ENCODE data around the gene SAMD13.

SAMD13 gene, protein sequence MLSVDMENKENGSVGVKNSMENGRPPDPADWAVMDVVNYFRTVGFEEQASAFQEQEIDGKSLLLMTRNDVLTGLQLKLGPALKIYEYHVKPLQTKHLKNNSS

DNA sequence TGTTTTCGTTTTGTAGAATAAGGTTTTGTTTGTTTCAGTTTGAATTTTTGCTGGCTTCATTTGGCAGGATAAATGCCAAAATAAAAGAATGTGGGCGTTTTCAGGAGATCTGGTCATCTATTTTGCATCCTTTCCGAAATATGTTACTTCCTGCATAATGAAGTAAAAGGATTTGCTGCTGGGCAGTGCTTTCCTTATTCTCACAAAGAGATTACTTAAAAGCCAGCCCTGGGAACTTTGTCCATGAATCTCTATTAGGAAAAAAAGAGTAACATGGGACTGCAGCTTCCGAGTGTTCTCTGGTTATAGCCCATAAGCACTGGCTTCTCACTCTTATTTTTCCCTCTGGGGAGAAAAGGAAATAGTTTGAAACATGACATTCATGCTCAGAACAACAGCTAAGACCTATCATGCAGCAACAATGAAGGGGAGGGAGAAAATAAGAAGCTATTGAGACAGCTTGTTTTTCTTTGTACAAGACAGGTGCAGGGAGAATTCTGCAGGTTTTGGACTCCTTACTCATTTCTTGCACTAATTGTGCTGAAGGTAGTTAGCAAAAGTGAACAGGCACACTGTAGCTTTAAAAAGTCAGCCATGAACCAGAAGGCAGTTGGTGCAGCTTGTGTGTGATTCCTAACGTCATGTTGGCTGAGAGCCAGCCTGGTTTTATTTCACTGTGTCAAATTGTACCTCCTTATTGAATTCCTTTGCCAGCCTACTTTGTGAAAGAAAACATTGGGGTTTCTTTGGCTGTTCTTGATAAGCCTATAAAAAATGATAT is at the start of gene SAMD13:
Gene SAMD13 (plus strand): TSS at position 705 of the 781 bp plus-strand sequence. CDS start 1,527 bp downstream, outside the sequence.
- Histone ChIP-seq H3K4me3 (ENCODE audit: low read length in 2 of 2) (peak within 1 kb of the TSS; percentile 66), H3K9me3 (ENCODE audit: control insufficient read depth in 2 of 2, low read length in 2 of 2) (no peaks in the 10 kb centered on the region), H3K27me3 (ENCODE audit: control insufficient read depth in 1 of 2, insufficient read depth in 2 of 2, low read length in 2 of 2) (no peaks in the 10 kb centered on the region), H3K36me3 (ENCODE audit: control insufficient read depth in 2 of 2, insufficient read depth in 2 of 2, low read length in 2 of 2) (no peaks in the 10 kb centered on the region), H3K27ac (ENCODE audit: low read length) (peak within 1 kb of the TSS; percentile 69), H3K4me1 (ENCODE audit: control insufficient read depth, insufficient read depth, low read length) (peaks cover 14% of the 10 kb centered on the region), H3K9ac (ENCODE audit: low read length in 2 of 2) (peak within 1 kb of the TSS; percentile 50 to 73)

DNA sequence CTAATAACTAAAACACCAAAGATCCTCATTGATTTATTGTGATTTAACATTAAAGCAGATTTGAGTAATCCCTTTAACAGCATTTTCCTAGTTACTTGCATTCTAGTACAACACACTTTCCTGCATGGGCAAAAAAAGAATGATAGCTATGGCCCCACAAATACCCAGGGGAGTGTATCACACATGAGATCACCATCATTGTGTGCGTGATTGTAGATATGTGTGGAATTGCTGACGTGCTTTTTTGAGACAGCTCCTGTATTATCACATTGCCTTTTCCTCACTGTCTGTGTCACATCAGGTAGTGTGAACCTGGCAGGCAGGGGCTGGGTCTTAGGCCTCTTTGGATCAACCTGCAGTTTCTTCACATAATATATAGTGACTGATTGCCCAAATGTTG is 48.5 kb upstream of the SAMD13 start:
- Histone ChIP-seq H3K9me3 (ENCODE audit: control insufficient read depth in 2 of 2, low read length in 2 of 2) (no peaks in the 10 kb centered on the region), H3K27me3 (ENCODE audit: control insufficient read depth in 1 of 2, insufficient read depth in 2 of 2, low read length in 2 of 2) (no peaks in the 10 kb centered on the region), H3K4me1 (ENCODE audit: control insufficient read depth, insufficient read depth, low read length) (peaks cover 20% of the 10 kb centered on the region), H3K4me3 (ENCODE audit: low read length in 2 of 2) (no peak overlapping the region), H3K27ac (ENCODE audit: low read length) (no peak overlapping the region), H3K9ac (ENCODE audit: low read length in 2 of 2) (no peak overlapping the region), H3K36me3 (ENCODE audit: control insufficient read depth in 2 of 2, insufficient read depth in 2 of 2, low read length in 2 of 2) (no peaks in the 10 kb centered on the region)

DNA sequence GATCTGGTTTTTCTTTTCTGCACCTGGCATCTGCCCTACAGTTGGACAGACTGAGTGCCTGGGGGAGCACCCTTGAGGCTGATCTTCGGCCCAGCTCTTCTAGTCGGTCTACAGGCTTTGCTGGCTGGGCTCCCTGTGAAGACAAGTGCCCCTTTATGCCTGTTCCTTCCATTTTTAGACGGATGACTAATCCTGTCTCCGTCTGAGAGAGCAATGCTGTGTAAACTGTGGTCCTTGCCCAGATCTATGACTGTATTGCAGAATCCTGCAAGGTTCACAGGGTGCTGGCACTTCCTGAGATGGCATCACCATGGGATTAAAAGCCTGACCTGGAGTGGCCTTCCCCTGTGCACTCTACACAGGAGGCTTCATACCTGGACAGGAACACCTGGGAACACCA is 47.6 kb upstream of the SAMD13 start:
- Histone ChIP-seq H3K4me3 (ENCODE audit: low read length in 2 of 2) (peak overlapping the region in 1 of 2 donors; percentile 13), H3K9me3 (ENCODE audit: control insufficient read depth in 2 of 2, low read length in 2 of 2) (no peaks in the 10 kb centered on the region), H3K36me3 (ENCODE audit: control insufficient read depth in 2 of 2, insufficient read depth in 2 of 2, low read length in 2 of 2) (no peaks in the 10 kb centered on the region), H3K4me1 (ENCODE audit: control insufficient read depth, insufficient read depth, low read length) (peaks cover 20% of the 10 kb centered on the region), H3K9ac (ENCODE audit: low read length in 2 of 2) (no peak overlapping the region), H3K27me3 (ENCODE audit: control insufficient read depth in 1 of 2, insufficient read depth in 2 of 2, low read length in 2 of 2) (no peaks in the 10 kb centered on the region), H3K27ac (ENCODE audit: low read length) (peak overlapping the region; percentile 47)

DNA sequence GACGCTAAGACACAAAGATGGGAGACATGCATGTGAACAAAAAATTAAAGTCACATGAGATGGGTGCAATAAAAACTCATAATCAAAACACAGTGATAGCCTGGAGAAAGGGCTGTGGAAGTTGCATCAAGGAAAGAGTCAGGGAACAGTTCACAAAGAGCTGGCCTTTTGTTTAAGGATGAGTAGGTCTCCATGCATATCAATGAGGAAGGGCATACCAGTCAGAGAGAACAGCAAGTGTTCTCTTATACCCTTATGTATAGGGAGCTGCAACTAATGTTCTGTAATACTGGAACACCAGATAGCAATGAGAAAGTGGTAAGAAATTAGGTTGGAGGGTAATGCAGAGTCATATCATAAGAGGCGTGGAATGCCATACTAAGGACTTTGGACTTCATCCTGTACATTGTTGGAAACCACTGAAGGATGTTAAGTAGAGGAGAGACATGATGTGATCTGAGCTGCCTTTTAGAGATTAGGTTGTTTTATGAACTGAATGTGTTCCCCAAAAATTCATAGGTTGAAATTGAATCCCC is 46.7 kb upstream of the SAMD13 start:
- H3K36me3 ChIP-seq (ENCODE audit: control insufficient read depth in 2 of 2, insufficient read depth in 2 of 2, low read length in 2 of 2) = no peaks in the 10 kb centered on the region
- no peaks in the 10 kb centered on the region for H3K27me3 ChIP-seq (ENCODE audit: control insufficient read depth in 1 of 2, insufficient read depth in 2 of 2, low read length in 2 of 2)
- no peaks in the 10 kb centered on the region for H3K9me3 ChIP-seq (ENCODE audit: control insufficient read depth in 2 of 2, low read length in 2 of 2)
- no peak overlapping the region for H3K9ac ChIP-seq (ENCODE audit: low read length in 2 of 2)
- H3K4me1 ChIP-seq (ENCODE audit: control insufficient read depth, insufficient read depth, low read length) = peaks cover 20% of the 10 kb centered on the region
- H3K4me3 ChIP-seq (ENCODE audit: low read length in 2 of 2) = peak overlapping the region in 1 of 2 donors; percentile 13
- peak overlapping the region; percentile 47 for H3K27ac ChIP-seq (ENCODE audit: low read length)

DNA sequence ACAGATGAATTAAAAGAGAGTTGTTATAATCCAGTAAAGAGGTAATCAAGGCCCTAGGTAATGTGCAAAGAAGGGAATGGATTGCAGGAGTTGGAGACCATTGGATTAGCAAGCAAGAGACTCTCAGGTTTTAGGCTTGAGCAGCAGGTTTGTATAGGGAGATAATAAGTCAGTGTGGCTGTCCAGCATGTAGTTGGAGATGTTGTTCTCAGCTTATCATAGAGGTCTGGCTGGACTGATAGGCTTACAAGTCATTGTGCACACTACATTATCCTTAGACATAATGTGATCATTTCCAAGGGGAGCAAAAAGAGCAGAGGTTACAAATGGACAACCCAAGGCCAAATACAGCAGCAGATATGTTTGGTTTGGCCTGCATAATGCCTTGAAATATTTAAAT is 45.9 kb upstream of the SAMD13 start:
- no peaks in the 10 kb centered on the region for H3K9me3 ChIP-seq (ENCODE audit: control insufficient read depth in 2 of 2, low read length in 2 of 2)
- no peaks in the 10 kb centered on the region for H3K36me3 ChIP-seq (ENCODE audit: control insufficient read depth in 2 of 2, insufficient read depth in 2 of 2, low read length in 2 of 2)
- H3K4me1 ChIP-seq (ENCODE audit: control insufficient read depth, insufficient read depth, low read length) = peaks cover 20% of the 10 kb centered on the region
- no peak overlapping the region for H3K27ac ChIP-seq (ENCODE audit: low read length)
- no peak overlapping the region for H3K9ac ChIP-seq (ENCODE audit: low read length in 2 of 2)
- H3K4me3 ChIP-seq (ENCODE audit: low read length in 2 of 2) = no peak overlapping the region
- H3K27me3 ChIP-seq (ENCODE audit: control insufficient read depth in 1 of 2, insufficient read depth in 2 of 2, low read length in 2 of 2) = no peaks in the 10 kb centered on the region

DNA sequence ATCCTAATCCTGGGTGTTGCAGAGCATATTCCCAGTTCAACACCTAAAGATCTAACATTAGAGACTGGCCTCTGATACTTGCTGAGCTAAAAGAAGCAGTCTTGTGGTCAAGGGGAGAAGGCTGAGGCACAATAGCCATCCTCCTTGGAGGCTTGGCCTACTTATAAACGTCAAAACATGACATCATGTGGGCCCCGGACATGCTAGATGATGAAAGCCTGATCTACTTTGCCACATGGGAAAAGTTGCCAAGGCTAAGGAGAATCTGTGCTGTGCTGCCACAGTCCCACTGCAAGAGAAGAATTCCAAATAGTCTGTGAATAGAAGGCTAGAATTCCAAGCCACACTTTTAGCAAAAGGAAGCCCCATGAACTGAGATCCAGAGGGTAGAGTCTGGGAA is 43.9 kb upstream of the SAMD13 start:
- no peak overlapping the region for H3K4me3 ChIP-seq (ENCODE audit: low read length in 2 of 2)
- H3K27me3 ChIP-seq (ENCODE audit: control insufficient read depth in 1 of 2, insufficient read depth in 2 of 2, low read length in 2 of 2) = no peaks in the 10 kb centered on the region
- peak overlapping the region in 1 of 2 donors; percentile 13 for H3K9ac ChIP-seq (ENCODE audit: low read length in 2 of 2)
- peaks cover 20% of the 10 kb centered on the region for H3K4me1 ChIP-seq (ENCODE audit: control insufficient read depth, insufficient read depth, low read length)
- no peaks in the 10 kb centered on the region for H3K36me3 ChIP-seq (ENCODE audit: control insufficient read depth in 2 of 2, insufficient read depth in 2 of 2, low read length in 2 of 2)
- H3K27ac ChIP-seq (ENCODE audit: low read length) = peak overlapping the region; percentile 77
- H3K9me3 ChIP-seq (ENCODE audit: control insufficient read depth in 2 of 2, low read length in 2 of 2) = no peaks in the 10 kb centered on the region

DNA sequence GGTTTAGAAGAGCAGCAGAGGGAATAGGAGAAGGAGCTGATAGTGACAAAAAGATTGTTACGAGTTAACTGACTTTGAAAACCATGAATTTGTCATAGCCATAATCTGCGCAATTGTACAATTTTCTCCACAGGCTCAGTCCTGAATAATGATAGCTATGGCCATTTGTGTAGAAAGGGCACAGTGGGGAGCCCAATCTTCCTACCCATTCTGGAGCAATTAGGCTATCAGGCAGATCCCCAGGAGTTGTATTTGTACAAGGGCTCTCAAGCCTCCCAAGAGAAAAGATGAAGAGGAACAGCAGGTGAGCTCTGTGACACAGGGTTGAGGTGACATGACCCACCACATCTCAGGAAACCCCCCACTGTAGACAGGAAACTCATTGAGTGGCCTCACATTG is 42.1 kb upstream of the SAMD13 start:
- peaks cover 11% of the 10 kb centered on the region for H3K4me1 ChIP-seq (ENCODE audit: control insufficient read depth, insufficient read depth, low read length)
- H3K9me3 ChIP-seq (ENCODE audit: control insufficient read depth in 2 of 2, low read length in 2 of 2) = no peaks in the 10 kb centered on the region
- H3K4me3 ChIP-seq (ENCODE audit: low read length in 2 of 2) = no peak overlapping the region
- no peaks in the 10 kb centered on the region for H3K36me3 ChIP-seq (ENCODE audit: control insufficient read depth in 2 of 2, insufficient read depth in 2 of 2, low read length in 2 of 2)
- H3K27ac ChIP-seq (ENCODE audit: low read length) = no peak overlapping the region
- H3K27me3 ChIP-seq (ENCODE audit: control insufficient read depth in 1 of 2, insufficient read depth in 2 of 2, low read length in 2 of 2) = no peaks in the 10 kb centered on the region
- no peak overlapping the region for H3K9ac ChIP-seq (ENCODE audit: low read length in 2 of 2)

DNA sequence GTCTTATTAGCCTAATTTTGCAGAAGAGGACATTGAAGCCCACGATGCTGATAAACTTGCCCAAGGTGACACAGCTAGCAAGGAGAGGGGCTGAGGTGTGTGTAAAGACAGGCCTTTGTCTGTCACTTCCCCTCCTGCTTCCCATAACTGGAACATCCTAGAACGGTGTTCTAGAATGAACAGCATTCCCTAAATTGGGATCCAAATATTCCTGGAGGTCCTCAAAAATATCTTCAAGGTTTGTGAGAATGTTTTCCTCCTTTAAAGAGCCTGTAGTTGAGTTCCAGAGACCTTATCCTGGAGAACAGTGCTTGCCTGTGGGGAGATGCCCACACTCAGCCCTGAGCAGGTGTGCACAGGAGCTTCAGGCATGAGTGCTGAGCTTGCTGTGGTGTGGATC is 41.5 kb upstream of the SAMD13 start:
- H3K9me3 ChIP-seq (ENCODE audit: control insufficient read depth in 2 of 2, low read length in 2 of 2) = no peaks in the 10 kb centered on the region
- peaks cover 8% of the 10 kb centered on the region for H3K4me1 ChIP-seq (ENCODE audit: control insufficient read depth, insufficient read depth, low read length)
- H3K4me3 ChIP-seq (ENCODE audit: low read length in 2 of 2) = no peak overlapping the region
- H3K27me3 ChIP-seq (ENCODE audit: control insufficient read depth in 1 of 2, insufficient read depth in 2 of 2, low read length in 2 of 2) = no peaks in the 10 kb centered on the region
- no peaks in the 10 kb centered on the region for H3K36me3 ChIP-seq (ENCODE audit: control insufficient read depth in 2 of 2, insufficient read depth in 2 of 2, low read length in 2 of 2)
- no peak overlapping the region for H3K9ac ChIP-seq (ENCODE audit: low read length in 2 of 2)
- no peak overlapping the region for H3K27ac ChIP-seq (ENCODE audit: low read length)

DNA sequence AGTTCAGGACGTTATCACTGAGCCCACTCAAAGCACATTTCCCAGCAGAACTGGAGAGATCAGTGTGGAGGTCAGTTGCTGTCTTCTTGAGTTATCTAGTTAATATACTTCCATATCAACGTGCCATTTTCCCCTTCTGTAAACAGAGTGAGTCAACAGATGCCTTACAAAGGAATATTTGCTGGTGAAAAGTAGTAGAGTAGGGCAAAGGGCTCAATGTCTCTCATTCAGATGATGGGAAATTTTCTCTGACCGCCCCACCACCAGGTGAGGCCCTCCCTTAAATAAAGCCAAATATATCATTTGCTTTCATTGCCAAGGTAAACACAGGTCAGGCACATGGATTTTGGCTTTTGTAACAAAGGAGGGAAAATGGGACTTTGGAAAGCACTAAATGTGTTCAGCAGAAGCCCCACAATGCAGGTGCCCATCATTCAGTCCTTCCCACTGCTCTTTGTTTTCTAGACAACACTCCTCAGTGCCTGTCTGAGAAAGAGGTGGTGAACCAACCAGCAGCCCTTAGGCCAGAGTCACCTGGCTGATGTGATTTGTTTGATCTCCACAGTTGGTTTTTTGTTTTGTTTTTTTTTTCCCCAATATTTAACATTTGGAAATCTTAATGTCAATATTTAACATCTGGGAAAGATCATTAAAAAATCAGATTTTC is 40.5 kb upstream of the SAMD13 start:
- no peak overlapping the region for H3K27ac ChIP-seq (ENCODE audit: low read length)
- peaks cover 8% of the 10 kb centered on the region for H3K4me1 ChIP-seq (ENCODE audit: control insufficient read depth, insufficient read depth, low read length)
- H3K9ac ChIP-seq (ENCODE audit: low read length in 2 of 2) = no peak overlapping the region
- H3K9me3 ChIP-seq (ENCODE audit: control insufficient read depth in 2 of 2, low read length in 2 of 2) = no peaks in the 10 kb centered on the region
- no peak overlapping the region for H3K4me3 ChIP-seq (ENCODE audit: low read length in 2 of 2)
- no peaks in the 10 kb centered on the region for H3K36me3 ChIP-seq (ENCODE audit: control insufficient read depth in 2 of 2, insufficient read depth in 2 of 2, low read length in 2 of 2)
- no peaks in the 10 kb centered on the region for H3K27me3 ChIP-seq (ENCODE audit: control insufficient read depth in 1 of 2, insufficient read depth in 2 of 2, low read length in 2 of 2)

DNA sequence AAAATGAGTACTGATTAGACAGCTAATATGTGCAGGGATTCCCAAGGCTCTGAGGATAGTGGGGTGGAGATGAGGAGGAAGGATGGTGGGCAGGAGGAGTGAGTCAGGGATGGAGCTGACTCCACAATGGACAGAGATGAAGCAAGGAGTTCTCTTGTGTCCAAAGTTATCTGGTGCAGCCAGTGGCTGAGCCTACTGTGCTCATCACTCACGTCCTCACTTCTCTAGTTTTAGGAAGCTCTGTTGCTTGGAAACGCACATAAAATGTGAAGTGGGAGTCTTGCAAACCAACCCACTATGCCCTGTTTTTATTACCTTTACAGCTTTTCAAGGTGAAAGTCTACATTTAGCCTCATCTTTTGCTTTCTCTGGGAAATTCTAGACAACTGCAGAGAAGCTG is 36.5 kb upstream of the SAMD13 start:
- Histone ChIP-seq H3K9me3 (ENCODE audit: control insufficient read depth in 2 of 2, low read length in 2 of 2) (no peaks in the 10 kb centered on the region), H3K4me3 (ENCODE audit: low read length in 2 of 2) (no peak overlapping the region), H3K27me3 (ENCODE audit: control insufficient read depth in 1 of 2, insufficient read depth in 2 of 2, low read length in 2 of 2) (no peaks in the 10 kb centered on the region), H3K27ac (ENCODE audit: low read length) (no peak overlapping the region), H3K9ac (ENCODE audit: low read length in 2 of 2) (no peak overlapping the region), H3K36me3 (ENCODE audit: control insufficient read depth in 2 of 2, insufficient read depth in 2 of 2, low read length in 2 of 2) (no peaks in the 10 kb centered on the region), H3K4me1 (ENCODE audit: control insufficient read depth, insufficient read depth, low read length) (no peaks in the 10 kb centered on the region)

Measured in stomach smooth muscle (tissue), 2 donors.